Measurements from ENCODE around the gene TTLL11.

DNA sequence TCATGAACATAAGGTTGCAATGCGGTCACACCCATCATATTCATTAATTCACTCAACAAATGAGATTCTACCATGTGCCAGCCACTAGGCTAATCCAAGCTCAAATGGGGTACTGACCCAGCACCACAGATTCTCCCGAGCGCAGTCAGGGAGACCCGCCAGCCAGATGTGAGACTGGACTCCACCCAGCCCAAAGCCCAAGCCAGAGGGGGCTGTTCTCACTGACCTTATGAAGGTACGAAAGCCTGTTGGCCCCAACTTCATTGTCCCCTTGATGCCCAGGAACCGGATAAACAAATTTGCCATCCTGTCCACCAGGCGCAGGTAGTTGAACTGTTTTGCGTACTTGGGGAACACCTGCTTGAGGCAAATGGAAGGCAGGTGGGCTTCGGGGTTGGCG, 222.8 kb downstream of the TTLL11 start:
- TF ChIP-seq, protein P1, sequence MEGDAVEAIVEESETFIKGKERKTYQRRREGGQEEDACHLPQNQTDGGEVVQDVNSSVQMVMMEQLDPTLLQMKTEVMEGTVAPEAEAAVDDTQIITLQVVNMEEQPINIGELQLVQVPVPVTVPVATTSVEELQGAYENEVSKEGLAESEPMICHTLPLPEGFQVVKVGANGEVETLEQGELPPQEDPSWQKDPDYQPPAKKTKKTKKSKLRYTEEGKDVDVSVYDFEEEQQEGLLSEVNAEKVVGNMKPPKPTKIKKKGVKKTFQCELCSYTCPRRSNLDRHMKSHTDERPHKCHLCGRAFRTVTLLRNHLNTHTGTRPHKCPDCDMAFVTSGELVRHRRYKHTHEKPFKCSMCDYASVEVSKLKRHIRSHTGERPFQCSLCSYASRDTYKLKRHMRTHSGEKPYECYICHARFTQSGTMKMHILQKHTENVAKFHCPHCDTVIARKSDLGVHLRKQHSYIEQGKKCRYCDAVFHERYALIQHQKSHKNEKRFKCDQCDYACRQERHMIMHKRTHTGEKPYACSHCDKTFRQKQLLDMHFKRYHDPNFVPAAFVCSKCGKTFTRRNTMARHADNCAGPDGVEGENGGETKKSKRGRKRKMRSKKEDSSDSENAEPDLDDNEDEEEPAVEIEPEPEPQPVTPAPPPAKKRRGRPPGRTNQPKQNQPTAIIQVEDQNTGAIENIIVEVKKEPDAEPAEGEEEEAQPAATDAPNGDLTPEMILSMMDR (IDR thresholded peaks at IDR 0.05), result no peak
- TF ChIP-seq POLR2A (IDR thresholded peaks at IDR 0.05), result no peak

All from right lobe of liver (tissue), 4 donors.